LNCAP (cell line): Measurements from ENCODE around the gene YTHDF2.

Experiments
- TF ChIP-seq, protein P1 (sequence below): fragments of 450-650 bp; IDR thresholded peaks from 2 replicates; pipeline ENCODE4 v1.5.1; 2017; ENCODE audit warnings: mild to moderate bottlenecking

Gene YTHDF2

DNA sequence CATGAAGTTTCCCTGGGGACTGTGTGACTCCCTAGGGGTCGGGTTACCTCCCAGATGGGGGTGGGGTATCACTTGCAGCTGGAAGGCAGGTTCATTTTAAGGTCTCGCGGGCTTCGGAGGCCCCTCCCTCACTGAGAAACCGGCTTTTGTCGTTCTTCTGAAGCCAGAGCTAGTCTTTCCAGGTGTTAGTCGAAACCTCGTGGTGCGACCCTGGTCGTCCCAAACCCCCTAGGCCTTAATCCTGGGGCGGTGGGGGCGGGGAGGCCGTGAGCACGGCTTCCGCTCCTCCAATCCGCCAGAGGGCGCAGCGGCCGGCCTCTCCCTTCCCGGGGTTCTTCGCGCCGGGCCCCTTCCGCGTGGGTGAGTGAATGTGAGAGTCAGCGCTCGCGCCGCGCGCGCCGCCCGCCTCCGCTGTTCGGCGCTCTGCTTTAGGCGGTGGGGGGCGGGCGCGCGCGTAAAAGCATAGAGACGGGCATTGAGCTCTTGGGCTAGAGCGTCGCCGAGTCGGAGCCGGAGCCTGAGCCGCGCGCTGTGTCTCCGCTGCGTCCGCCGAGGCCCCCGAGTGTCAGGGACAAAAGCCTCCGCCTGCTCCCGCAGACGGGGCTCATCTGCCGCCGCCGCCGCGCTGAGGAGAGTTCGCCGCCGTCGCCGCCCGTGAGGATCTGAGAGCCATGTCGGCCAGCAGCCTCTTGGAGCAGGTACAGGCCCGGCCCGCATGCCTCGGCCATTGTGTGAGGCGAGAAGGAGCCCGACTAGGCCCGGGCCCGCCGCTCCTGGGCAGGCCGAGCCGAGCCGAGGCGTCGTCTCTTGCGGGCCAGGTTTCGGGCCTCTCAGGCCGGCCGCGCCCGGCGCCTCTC lies at the start of gene YTHDF2:
YTHDF2 (plus strand) TSS at position 491 of the 857 bp plus-strand sequence; CDS start at position 672, 181 bp downstream.
- TF ChIP-seq, protein P1, sequence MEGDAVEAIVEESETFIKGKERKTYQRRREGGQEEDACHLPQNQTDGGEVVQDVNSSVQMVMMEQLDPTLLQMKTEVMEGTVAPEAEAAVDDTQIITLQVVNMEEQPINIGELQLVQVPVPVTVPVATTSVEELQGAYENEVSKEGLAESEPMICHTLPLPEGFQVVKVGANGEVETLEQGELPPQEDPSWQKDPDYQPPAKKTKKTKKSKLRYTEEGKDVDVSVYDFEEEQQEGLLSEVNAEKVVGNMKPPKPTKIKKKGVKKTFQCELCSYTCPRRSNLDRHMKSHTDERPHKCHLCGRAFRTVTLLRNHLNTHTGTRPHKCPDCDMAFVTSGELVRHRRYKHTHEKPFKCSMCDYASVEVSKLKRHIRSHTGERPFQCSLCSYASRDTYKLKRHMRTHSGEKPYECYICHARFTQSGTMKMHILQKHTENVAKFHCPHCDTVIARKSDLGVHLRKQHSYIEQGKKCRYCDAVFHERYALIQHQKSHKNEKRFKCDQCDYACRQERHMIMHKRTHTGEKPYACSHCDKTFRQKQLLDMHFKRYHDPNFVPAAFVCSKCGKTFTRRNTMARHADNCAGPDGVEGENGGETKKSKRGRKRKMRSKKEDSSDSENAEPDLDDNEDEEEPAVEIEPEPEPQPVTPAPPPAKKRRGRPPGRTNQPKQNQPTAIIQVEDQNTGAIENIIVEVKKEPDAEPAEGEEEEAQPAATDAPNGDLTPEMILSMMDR: peak; percentile 94

GRCh38 chr1:28703629-28704028 lies 33.1 kb upstream of the YTHDF2 start:
- TF ChIP-seq, protein P1: no peak

GRCh38 chr1:28716336-28716735 lies 20.4 kb upstream of the YTHDF2 start:
- TF ChIP-seq, protein P1: no peak

GRCh38 chr1:28718166-28718565 lies 18.6 kb upstream of the YTHDF2 start:
- TF ChIP-seq, protein P1: no peak

GRCh38 chr1:28718586-28719331 lies 18.0 kb upstream of the YTHDF2 start:
- TF ChIP-seq, protein P1: no peak

DNA sequence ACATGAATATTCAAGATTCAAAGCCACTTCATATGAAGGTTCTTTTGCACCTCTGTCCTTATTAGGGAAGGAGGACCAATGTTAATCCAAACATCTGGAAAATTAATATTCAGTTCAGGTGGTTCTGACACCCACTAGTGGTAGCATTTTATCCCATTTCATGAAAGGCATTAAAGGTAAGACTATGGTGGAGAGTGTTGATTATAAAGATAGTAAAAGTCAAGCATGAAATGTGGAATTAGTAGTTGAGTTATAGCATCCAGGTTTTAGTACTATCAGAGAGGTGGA lies 17.5 kb upstream of the YTHDF2 start:
- TF ChIP-seq, protein P1: no peak

DNA sequence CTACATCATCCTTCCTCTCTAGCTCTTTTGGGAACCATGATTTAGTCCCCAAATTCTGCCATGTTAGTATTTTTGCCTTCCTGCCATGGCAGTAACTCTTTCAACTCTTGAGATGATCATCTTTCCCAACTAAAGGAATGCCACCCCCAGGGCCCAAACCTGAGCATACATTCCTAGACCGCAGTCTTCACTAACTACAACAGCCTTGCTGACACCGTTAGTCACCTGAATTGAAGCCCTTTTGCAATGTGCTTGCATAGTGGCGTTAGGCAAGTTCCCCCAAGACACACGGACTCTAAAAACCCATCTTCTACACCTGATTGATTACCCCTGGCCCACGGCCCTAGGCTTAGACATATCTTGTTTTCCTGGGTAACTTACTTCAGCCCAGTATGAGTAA lies 16.4 kb upstream of the YTHDF2 start:
- TF ChIP-seq, protein P1: no peak
